IMR-90 (cell line): ENCODE data around the gene PLA2G3.

Source experiments
- CTCF ChIP-seq: conservative IDR thresholded peaks from 2 replicates; pipeline ENCODE4 v1.5.1; 2012; ENCODE audit warnings: mild to moderate bottlenecking, low read depth, low read length, improper control_type of control experiment
- MAZ ChIP-seq: IDR thresholded peaks from 2 replicates; pipeline ENCODE4 v1.6.1; 2012; ENCODE audit warnings: low read depth, mild to moderate bottlenecking, low read length, improper control_type of control experiment, moderate library complexity, borderline replicate concordance
- MXI1 ChIP-seq: IDR thresholded peaks from 2 replicates; pipeline ENCODE4 v1.6.1; 2012; ENCODE audit warnings: low read depth, mild to moderate bottlenecking, low read length, moderate library complexity, borderline replicate concordance
- POLR2A ChIP-seq: IDR thresholded peaks from 2 replicates; pipeline ENCODE4 v1.6.1; 2012; ENCODE audit warnings: mild to moderate bottlenecking, low read depth, low read length

GRCh38 chr22:31085493-31085824 lies 54.8 kb downstream of the PLA2G3 start:
- no peak for TF ChIP-seq MXI1
- no peak for TF ChIP-seq CTCF
- no peak for TF ChIP-seq POLR2A
- TF ChIP-seq MAZ, result no peak
